Measurements from ENCODE around the gene TCAIM.

DNA sequence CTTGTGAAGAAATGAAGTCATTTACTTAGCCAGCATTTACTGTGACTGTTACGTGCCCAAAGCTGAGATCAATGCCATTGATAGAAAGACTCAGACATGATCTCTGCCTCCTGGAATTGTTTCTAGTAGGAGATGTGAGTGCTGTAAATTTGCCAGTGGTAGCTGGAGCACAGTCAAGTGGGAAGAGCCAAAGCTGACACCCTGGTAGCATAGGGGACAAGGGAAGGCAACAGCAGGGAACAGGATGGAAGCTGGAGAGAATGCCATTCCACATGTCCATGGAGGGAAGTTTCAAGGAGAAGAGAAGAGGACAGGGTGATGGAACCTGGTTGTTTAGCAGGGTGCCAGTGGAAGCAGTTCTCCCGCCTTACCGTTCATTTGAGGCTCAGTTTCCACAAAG, 64.0 kb downstream of the TCAIM start:
- TF ChIP-seq NR4A1 (CRISPR knock-in tag; IDR thresholded peaks at IDR 0.05) (no peak), NR4A1 (tag; IDR thresholded peaks at IDR 0.05) (no peak), RB1 (IDR thresholded peaks at IDR 0.05; ENCODE audit: low read depth) (no peak), HDAC2 (IDR thresholded peaks at IDR 0.05) (no peak), KLF6 (CRISPR knock-in tag; IDR thresholded peaks at IDR 0.05; ENCODE audit: borderline replicate concordance) (no peak), PML (IDR thresholded peaks at IDR 0.05; ENCODE audit: low read length) (no peak), EZH2 (IDR thresholded peaks at IDR 0.05; ENCODE audit: borderline replicate concordance, low read depth, low read length) (no peak)
- TF ChIP-seq, protein P1, sequence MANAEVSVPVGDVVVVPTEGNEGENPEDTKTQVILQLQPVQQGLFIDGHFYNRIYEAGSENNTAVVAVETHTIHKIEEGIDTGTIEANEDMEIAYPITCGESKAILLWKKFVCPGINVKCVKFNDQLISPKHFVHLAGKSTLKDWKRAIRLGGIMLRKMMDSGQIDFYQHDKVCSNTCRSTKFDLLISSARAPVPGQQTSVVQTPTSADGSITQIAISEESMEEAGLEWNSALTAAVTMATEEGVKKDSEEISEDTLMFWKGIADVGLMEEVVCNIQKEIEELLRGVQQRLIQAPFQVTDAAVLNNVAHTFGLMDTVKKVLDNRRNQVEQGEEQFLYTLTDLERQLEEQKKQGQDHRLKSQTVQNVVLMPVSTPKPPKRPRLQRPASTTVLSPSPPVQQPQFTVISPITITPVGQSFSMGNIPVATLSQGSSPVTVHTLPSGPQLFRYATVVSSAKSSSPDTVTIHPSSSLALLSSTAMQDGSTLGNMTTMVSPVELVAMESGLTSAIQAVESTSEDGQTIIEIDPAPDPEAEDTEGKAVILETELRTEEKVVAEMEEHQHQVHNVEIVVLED (CRISPR knock-in tag; IDR thresholded peaks at IDR 0.05): no peak

Data from K562 (cell line).